ENCODE data around the gene PCDH9.

PCDH9 gene

GRCh38 chr13:66425741-66426140 lies 804.4 kb downstream of the PCDH9 start:
- peak overlapping the region; percentile 64 for H3K4me2 ChIP-seq (ENCODE audit: low read length)
- H3K4me3 ChIP-seq (ENCODE audit: low read length): no peak overlapping the region
- H3K36me3 ChIP-seq (ENCODE audit: insufficient read depth, low read length): no peaks in the 10 kb centered on the region
- H3K9ac ChIP-seq (ENCODE audit: low read depth, low read length): no peak overlapping the region
- H3K4me1 ChIP-seq (ENCODE audit: control insufficient read depth, insufficient read depth, low read length): peaks cover 52% of the 10 kb centered on the region
- H3K9me3 ChIP-seq (replicated peaks; ENCODE audit: low read length): no peaks in the 10 kb centered on the region
- no peaks in the 10 kb centered on the region for H3K27me3 ChIP-seq (ENCODE audit: control insufficient read depth, insufficient read depth, low read length)

DNA sequence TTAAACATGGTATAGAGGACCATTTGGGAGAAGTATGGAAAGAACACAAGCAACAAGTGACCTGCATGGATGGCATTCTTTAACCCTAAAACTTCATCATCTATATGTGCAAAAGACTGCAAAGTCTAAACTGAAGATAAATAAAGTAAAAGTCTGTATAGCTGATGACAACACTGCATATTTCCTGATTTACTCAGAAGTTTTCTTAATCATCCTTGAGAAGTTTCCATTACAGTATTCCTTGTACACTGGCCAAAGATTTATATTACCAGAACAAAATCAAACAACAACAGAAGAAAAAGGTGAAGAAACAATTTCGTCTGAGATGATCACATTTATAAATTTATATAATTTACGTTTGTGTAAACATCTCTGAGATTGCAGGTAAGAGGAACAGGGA lies 805.7 kb downstream of the PCDH9 start:
- peaks cover 47% of the 10 kb centered on the region for H3K4me1 ChIP-seq (ENCODE audit: control insufficient read depth, insufficient read depth, low read length)
- H3K4me3 ChIP-seq (ENCODE audit: low read length): peak overlapping the region; percentile 38
- no peaks in the 10 kb centered on the region for H3K9me3 ChIP-seq (replicated peaks; ENCODE audit: low read length)
- H3K36me3 ChIP-seq (ENCODE audit: insufficient read depth, low read length): no peaks in the 10 kb centered on the region
- H3K27me3 ChIP-seq (ENCODE audit: control insufficient read depth, insufficient read depth, low read length): no peaks in the 10 kb centered on the region
- H3K9ac ChIP-seq (ENCODE audit: low read depth, low read length): peak overlapping the region; percentile 47
- peak overlapping the region; percentile 64 for H3K4me2 ChIP-seq (ENCODE audit: low read length)

GRCh38 chr13:66415444-66415843 lies 814.7 kb downstream of the PCDH9 start:
- H3K4me2 ChIP-seq (ENCODE audit: low read length): no peak overlapping the region
- H3K9me3 ChIP-seq (replicated peaks; ENCODE audit: low read length): no peaks in the 10 kb centered on the region
- H3K4me3 ChIP-seq (ENCODE audit: low read length): no peak overlapping the region
- H3K27me3 ChIP-seq (ENCODE audit: control insufficient read depth, insufficient read depth, low read length): no peaks in the 10 kb centered on the region
- H3K36me3 ChIP-seq (ENCODE audit: insufficient read depth, low read length): no peaks in the 10 kb centered on the region
- H3K4me1 ChIP-seq (ENCODE audit: control insufficient read depth, insufficient read depth, low read length): peaks cover 16% of the 10 kb centered on the region
- H3K9ac ChIP-seq (ENCODE audit: low read depth, low read length): no peak overlapping the region

GRCh38 chr13:66414066-66414800 lies 815.9 kb downstream of the PCDH9 start:
- no peak overlapping the region for H3K4me3 ChIP-seq (ENCODE audit: low read length)

GRCh38 chr13:66410314-66410713 lies 819.8 kb downstream of the PCDH9 start:
- peaks cover 32% of the 10 kb centered on the region for H3K4me1 ChIP-seq (ENCODE audit: control insufficient read depth, insufficient read depth, low read length)
- H3K4me2 ChIP-seq (ENCODE audit: low read length): no peak overlapping the region
- no peaks in the 10 kb centered on the region for H3K9me3 ChIP-seq (replicated peaks; ENCODE audit: low read length)
- no peaks in the 10 kb centered on the region for H3K27me3 ChIP-seq (ENCODE audit: control insufficient read depth, insufficient read depth, low read length)
- H3K9ac ChIP-seq (ENCODE audit: low read depth, low read length): no peak overlapping the region
- no peak overlapping the region for H3K4me3 ChIP-seq (ENCODE audit: low read length)
- H3K36me3 ChIP-seq (ENCODE audit: insufficient read depth, low read length): no peaks in the 10 kb centered on the region

More at GRCh38 chr13:66414066-66414800, 815.9 kb downstream of the PCDH9 start:
- H3K36me3 ChIP-seq (ENCODE audit: insufficient read depth, low read length): no peaks in the 10 kb centered on the region
- H3K4me1 ChIP-seq (ENCODE audit: control insufficient read depth, insufficient read depth, low read length): peaks cover 16% of the 10 kb centered on the region
- H3K27me3 ChIP-seq (ENCODE audit: control insufficient read depth, insufficient read depth, low read length): no peaks in the 10 kb centered on the region
- H3K4me2 ChIP-seq (ENCODE audit: low read length): peak overlapping the region; percentile 44
- no peaks in the 10 kb centered on the region for H3K9me3 ChIP-seq (replicated peaks; ENCODE audit: low read length)
- no peak overlapping the region for H3K9ac ChIP-seq (ENCODE audit: low read depth, low read length)

- H3K36me3 ChIP-seq (ENCODE audit: insufficient read depth, low read length): no peaks in the 10 kb centered on the region
- H3K9ac ChIP-seq (ENCODE audit: low read depth, low read length): no peak overlapping the region
- no peaks in the 10 kb centered on the region for H3K27me3 ChIP-seq (ENCODE audit: control insufficient read depth, insufficient read depth, low read length)
- peaks cover 34% of the 10 kb centered on the region for H3K4me1 ChIP-seq (ENCODE audit: control insufficient read depth, insufficient read depth, low read length)
- H3K4me2 ChIP-seq (ENCODE audit: low read length): no peak overlapping the region
- H3K4me3 ChIP-seq (ENCODE audit: low read length): no peak overlapping the region
- H3K9me3 ChIP-seq (replicated peaks; ENCODE audit: low read length): no peaks in the 10 kb centered on the region
These were observed 820.6 kb downstream of the PCDH9 start for GRCh38 chr13:66409542-66409941.

DNA sequence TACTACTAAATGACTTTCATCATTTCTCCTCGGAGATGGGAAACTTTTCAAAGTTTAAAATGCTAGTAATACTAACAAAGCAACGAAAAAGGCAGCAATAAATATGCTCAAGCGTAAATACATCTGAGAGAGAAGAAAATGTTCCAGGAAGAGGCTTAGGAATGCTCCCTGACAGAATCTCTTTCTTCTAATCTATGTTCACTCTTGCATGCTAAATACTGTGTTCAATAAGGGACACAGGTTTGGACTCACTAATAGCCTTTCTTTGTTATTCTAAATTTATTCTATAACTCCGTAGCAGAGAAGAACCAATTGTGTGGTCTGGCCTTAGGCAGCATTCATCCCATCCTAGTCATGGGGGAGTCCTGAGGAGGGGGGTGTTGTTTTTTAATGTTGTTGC lies 823.0 kb downstream of the PCDH9 start:
- Histone ChIP-seq H3K27me3 (ENCODE audit: control insufficient read depth, insufficient read depth, low read length) (no peaks in the 10 kb centered on the region), H3K36me3 (ENCODE audit: insufficient read depth, low read length) (no peaks in the 10 kb centered on the region), H3K4me2 (ENCODE audit: low read length) (no peak overlapping the region), H3K9me3 (replicated peaks; ENCODE audit: low read length) (no peaks in the 10 kb centered on the region), H3K4me1 (ENCODE audit: control insufficient read depth, insufficient read depth, low read length) (peaks cover 36% of the 10 kb centered on the region), H3K4me3 (ENCODE audit: low read length) (no peak overlapping the region), H3K9ac (ENCODE audit: low read depth, low read length) (no peak overlapping the region)

DNA sequence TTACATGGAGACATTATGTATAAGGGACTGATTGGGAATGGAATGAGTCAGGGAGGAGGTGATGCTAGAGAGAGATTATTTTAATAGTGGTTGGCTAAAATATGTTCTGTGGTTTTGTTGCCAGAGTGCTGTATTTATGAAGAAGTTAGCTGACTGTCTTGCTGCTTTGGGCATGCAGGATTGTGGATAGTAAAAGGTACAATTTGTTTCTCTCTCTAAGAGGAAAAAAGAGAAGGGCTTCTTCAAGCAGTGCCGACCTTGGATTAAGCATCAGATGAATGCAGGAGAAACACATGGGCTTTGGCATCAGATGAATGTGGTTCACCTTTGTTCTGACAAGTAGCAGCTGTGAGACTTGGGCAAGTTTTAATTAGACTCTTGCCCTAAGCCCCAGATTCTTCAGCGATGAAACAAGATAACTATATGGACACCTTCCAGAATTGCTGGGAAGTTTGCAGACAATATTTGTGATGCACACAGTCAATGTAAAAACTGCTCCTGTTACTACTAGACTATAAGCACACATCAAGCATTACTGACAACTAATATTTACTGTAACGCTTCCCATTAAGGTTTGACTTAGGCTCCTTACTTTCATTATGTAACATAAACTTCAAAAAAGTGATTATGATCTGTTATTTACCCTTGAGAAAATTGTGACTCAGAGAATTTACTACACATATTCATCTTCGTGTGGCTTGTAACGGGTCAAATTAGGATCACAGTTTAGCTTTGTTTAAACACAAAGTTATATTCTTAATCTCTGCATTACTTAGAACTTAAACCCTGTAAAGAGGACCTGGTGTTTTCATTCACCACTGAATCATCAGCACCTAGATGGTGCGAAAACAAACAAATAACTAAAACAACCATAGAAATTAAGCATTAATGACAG lies 824.0 kb downstream of the PCDH9 start:
- Histone ChIP-seq H3K27me3 (ENCODE audit: control insufficient read depth, insufficient read depth, low read length) (no peaks in the 10 kb centered on the region), H3K4me2 (ENCODE audit: low read length) (peak overlapping the region; percentile 60), H3K4me1 (ENCODE audit: control insufficient read depth, insufficient read depth, low read length) (peaks cover 41% of the 10 kb centered on the region), H3K9me3 (replicated peaks; ENCODE audit: low read length) (no peaks in the 10 kb centered on the region), H3K9ac (ENCODE audit: low read depth, low read length) (peak overlapping the region; percentile 20), H3K4me3 (ENCODE audit: low read length) (peak overlapping the region; percentile 44), H3K36me3 (ENCODE audit: insufficient read depth, low read length) (no peaks in the 10 kb centered on the region)

DNA sequence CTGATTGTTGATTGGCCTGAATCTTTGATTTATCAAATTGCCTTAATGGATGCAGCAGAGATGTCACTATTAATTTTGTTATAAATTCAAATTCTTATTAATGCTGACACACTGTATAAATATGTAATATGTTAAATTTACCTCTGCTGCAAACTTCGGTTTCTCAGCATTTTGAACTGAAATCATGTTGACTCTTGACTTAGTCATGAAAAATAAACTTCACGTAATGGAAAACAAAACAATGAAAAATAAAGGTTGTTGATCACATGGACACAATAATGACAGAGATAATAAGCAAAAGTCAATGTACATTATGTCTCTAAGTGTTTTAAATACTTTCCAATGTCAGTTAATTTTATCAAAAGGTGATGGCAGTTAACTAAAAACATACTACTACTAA lies 827.6 kb downstream of the PCDH9 start:
- Histone ChIP-seq H3K4me2 (ENCODE audit: low read length) (peak overlapping the region; percentile 7), H3K4me3 (ENCODE audit: low read length) (no peak overlapping the region), H3K9ac (ENCODE audit: low read depth, low read length) (no peak overlapping the region), H3K4me1 (ENCODE audit: control insufficient read depth, insufficient read depth, low read length) (peaks cover 41% of the 10 kb centered on the region), H3K36me3 (ENCODE audit: insufficient read depth, low read length) (no peaks in the 10 kb centered on the region), H3K9me3 (replicated peaks; ENCODE audit: low read length) (no peaks in the 10 kb centered on the region), H3K27me3 (ENCODE audit: control insufficient read depth, insufficient read depth, low read length) (no peaks in the 10 kb centered on the region)

DNA sequence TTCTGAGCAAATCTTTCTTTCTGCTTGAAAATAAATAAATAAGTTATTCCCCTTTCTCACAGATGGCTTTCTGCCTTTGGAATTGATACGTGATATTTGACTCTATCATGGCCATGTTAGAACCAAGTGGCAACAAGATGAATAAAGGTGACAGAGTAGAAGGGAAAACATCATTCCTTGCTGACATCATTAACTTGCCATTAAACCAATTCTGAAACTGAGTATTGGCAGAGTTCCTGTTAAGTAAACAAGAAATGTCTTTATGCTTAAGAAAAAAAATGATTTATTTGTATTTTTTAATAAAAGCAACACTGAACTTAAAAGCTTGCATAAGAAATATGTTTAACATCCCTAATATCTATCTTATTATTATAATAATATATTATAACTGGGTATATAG lies 828.1 kb downstream of the PCDH9 start:
- no peaks in the 10 kb centered on the region for H3K27me3 ChIP-seq (ENCODE audit: control insufficient read depth, insufficient read depth, low read length)
- H3K4me1 ChIP-seq (ENCODE audit: control insufficient read depth, insufficient read depth, low read length): peaks cover 38% of the 10 kb centered on the region
- H3K4me2 ChIP-seq (ENCODE audit: low read length): no peak overlapping the region
- H3K9me3 ChIP-seq (replicated peaks; ENCODE audit: low read length): no peaks in the 10 kb centered on the region
- H3K9ac ChIP-seq (ENCODE audit: low read depth, low read length): no peak overlapping the region
- H3K36me3 ChIP-seq (ENCODE audit: insufficient read depth, low read length): no peaks in the 10 kb centered on the region
- no peak overlapping the region for H3K4me3 ChIP-seq (ENCODE audit: low read length)

- Histone ChIP-seq H3K36me3 (ENCODE audit: insufficient read depth, low read length) (no peaks in the 10 kb centered on the region), H3K4me2 (ENCODE audit: low read length) (no peak overlapping the region), H3K4me1 (ENCODE audit: control insufficient read depth, insufficient read depth, low read length) (peaks cover 21% of the 10 kb centered on the region), H3K9ac (ENCODE audit: low read depth, low read length) (no peak overlapping the region), H3K9me3 (replicated peaks; ENCODE audit: low read length) (no peaks in the 10 kb centered on the region), H3K4me3 (ENCODE audit: low read length) (no peak overlapping the region), H3K27me3 (ENCODE audit: control insufficient read depth, insufficient read depth, low read length) (no peaks in the 10 kb centered on the region)
These were observed 829.8 kb downstream of the PCDH9 start for GRCh38 chr13:66400292-66400691.
